Metanephros (tissue), 1 donor: ENCODE measurements around the gene GBF1. TPM values are rescaled to one million over a fixed set of nuclear protein-coding genes. Genes with fewer than 3 reads are reported as not detected.

Source experiments
- total RNA-seq: library from RNA; depleted of rRNA; stranded (reverse); fragments of >200 nt; gene quantifications from one replicate; pipeline ENCODE4 v1.2.3, GENCODE V29; 2014

The GBF1 gene, protein sequence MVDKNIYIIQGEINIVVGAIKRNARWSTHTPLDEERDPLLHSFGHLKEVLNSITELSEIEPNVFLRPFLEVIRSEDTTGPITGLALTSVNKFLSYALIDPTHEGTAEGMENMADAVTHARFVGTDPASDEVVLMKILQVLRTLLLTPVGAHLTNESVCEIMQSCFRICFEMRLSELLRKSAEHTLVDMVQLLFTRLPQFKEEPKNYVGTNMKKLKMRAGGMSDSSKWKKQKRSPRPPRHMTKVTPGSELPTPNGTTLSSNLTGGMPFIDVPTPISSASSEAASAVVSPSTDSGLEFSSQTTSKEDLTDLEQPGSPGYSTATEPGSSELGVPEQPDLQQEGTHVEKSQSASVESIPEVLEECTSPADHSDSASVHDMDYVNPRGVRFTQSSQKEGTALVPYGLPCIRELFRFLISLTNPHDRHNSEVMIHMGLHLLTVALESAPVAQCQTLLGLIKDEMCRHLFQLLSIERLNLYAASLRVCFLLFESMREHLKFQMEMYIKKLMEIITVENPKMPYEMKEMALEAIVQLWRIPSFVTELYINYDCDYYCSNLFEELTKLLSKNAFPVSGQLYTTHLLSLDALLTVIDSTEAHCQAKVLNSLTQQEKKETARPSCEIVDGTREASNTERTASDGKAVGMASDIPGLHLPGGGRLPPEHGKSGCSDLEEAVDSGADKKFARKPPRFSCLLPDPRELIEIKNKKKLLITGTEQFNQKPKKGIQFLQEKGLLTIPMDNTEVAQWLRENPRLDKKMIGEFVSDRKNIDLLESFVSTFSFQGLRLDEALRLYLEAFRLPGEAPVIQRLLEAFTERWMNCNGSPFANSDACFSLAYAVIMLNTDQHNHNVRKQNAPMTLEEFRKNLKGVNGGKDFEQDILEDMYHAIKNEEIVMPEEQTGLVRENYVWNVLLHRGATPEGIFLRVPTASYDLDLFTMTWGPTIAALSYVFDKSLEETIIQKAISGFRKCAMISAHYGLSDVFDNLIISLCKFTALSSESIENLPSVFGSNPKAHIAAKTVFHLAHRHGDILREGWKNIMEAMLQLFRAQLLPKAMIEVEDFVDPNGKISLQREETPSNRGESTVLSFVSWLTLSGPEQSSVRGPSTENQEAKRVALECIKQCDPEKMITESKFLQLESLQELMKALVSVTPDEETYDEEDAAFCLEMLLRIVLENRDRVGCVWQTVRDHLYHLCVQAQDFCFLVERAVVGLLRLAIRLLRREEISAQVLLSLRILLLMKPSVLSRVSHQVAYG (N-terminal part only)
- 41.2 TPM for total RNA-seq

DNA sequence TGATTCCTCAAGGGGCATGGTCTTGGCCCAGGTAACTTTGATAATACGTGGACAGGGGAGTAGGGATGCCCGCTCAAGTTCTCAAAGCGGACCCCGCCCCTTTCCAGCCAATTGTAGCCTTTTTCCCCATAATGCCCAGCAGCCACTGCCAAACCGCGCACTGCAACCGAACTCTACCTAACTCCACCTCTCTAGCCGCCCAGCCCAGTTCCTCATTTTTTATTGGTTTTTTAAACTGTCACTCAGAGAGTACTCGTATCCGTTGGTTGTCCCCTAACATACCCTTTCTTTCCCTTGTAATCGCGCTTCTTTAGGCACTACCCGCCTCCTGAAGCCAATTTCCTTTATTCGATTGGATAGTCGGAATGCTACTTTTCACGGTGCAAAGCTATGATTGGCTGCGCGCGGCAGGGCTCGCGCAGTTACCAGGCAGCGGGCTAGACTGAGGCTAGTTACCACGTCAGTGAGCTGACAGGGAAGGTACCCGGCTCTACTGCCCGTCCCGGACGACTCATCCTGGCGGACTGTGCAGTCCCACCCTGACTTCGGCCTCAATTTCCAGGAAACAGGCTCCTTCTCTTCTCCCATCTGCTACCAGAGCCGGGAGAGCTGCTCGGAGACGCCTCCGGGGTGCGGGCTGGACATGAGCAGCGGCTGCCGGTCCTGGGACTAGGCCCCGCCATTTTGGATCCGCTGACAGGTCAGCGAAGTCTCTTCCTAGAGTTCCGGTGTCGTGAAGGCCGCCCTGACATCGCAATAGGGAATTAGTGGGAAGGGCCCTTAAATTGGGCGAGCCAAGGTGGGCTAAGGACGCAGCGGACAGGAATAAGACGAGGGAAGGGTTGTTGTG is at the start of gene GBF1:
GBF1 (plus strand) TSS at position 451 of the 850 bp plus-strand sequence. CDS start 13,407 bp downstream, outside the sequence.

DNA sequence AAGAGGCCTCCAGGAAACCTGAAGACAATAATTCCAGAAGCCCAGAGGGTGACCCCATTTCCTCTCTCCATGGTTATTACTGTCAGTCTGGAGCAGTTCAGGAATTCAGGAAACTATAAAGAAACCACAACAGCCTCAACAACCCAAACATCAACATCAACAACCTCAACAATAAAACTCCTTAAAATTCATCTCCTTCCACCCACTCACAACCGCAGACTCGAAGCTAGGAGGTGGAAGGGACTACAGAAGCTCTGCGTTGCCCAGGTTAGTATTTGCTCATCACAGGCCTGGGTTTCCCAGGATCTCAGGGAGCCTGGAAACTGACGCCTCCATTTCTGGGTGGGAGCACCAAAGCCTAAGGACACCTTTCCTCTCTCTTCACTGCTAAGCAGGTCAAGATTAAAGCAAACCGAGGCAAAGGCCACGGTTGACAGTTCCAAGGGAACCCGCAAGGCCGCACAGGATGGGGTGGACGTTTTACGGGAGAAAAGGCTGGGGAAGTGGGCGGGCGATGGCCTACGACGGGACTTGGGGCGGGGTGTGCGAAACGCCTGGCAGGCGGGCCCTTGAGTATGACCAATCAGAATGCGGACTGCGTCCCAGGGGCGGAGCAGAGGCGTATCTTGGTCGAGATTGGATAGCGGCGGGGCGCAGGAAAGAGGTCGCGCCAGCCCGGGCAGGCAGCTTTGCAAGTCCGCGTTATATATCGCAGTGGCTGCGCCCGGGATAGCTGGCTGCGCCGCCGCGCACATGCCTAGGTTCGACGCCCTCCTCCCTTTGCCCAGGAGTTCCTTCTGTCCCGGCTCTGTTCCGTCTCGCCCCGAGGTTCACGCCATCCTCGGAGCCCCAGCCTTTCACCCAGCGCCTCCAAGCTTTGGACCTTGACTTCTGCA is 19.4 kb upstream of the GBF1 start, which contains the start of gene ELOVL3:
ELOVL3 (plus strand) TSS at position 654 of the 896 bp plus-strand sequence. CDS start 250 bp downstream, outside the sequence.

GRCh38 chr10:102241444-102242117 is 3.8 kb upstream of the GBF1 start, which contains the start of gene PITX3:
Gene PITX3, minus strand, starts transcription at chr10:102241512. Its CDS starts 9,432 bp downstream, at chr10:102232080.

GRCh38 chr10:102395400-102396316 is 150.3 kb downstream of the GBF1 start, which contains the start of gene NFKB2:
Gene NFKB2, plus strand, starts transcription at chr10:102395705. Its CDS starts 255 bp downstream, at chr10:102395960.

GRCh38 chr10:102418622-102419268 is 173.4 kb downstream of the GBF1 start, which contains the start of gene PSD:
Gene PSD, minus strand, starts transcription at chr10:102418785. Its CDS starts 1,747 bp downstream, at chr10:102417038.

GRCh38 chr10:102420714-102421506 is 175.6 kb downstream of the GBF1 start, which contains the start of gene FBXL15:
Gene FBXL15, plus strand, starts transcription at chr10:102420836. Its CDS starts 294 bp downstream, at chr10:102421130.

Other genes with a start within 250 kb of the GBF1 start
- 16.5 TPM for gene ARMH3, start 189.4 kb upstream of the GBF1 start, total RNA-seq
- 21.0 TPM for gene HPS6, start 180.2 kb upstream of the GBF1 start, total RNA-seq
- gene LDB1, start 125.2 kb upstream of the GBF1 start, total RNA-seq, result 77.7 TPM
- 17.2 TPM for gene PPRC1, start 112.5 kb upstream of the GBF1 start, total RNA-seq
- 25.2 TPM for gene NOLC1, start 93.1 kb upstream of the GBF1 start, total RNA-seq
- gene ELOVL3, start 19.2 kb upstream of the GBF1 start, total RNA-seq, result 1.3 TPM
- 3.7 TPM for gene PITX3, start 4.0 kb upstream of the GBF1 start, total RNA-seq
- gene NFKB2, start 150.2 kb downstream of the GBF1 start, total RNA-seq, result 31.9 TPM
- gene PSD, start 173.3 kb downstream of the GBF1 start, total RNA-seq, result 11.7 TPM
- 14.8 TPM for gene FBXL15, start 175.3 kb downstream of the GBF1 start, total RNA-seq
- gene CUEDC2, start 187.0 kb downstream of the GBF1 start, total RNA-seq, result 45.4 TPM
- gene C10orf95, start 206.0 kb downstream of the GBF1 start, total RNA-seq, result 0.35 TPM